Stimulated activated CD4-positive, alpha-beta T cell treated with anti-CD3 and anti-CD28 coated beads, Interleukin-4, amount 100 ng/mL, for 1 hour (primary cell): ENCODE data around the gene KCTD13.
"Not testable (repeated sequence)": the region's sequence is repeated elsewhere in the genome, so short reads cannot be mapped to it uniquely, and the experiment has no call there.

Experiments
- DNase-seq: peaks from one replicate; pipeline ENCODE4 v3.0.0-alpha.2; 2020

Gene KCTD13

GRCh38 chr16:29877266-29877961 lies 48.6 kb downstream of the KCTD13 start:
- peak; percentile 56 for DNase-seq

- DNase-seq = peak; percentile 51
Observed at GRCh38 chr16:29876594-29877249, 49.3 kb downstream of the KCTD13 start.

- no peak for DNase-seq
Observed at GRCh38 chr16:29876217-29876593, 49.8 kb downstream of the KCTD13 start.

- no peak for DNase-seq
Observed at GRCh38 chr16:29875206-29875605, 50.8 kb downstream of the KCTD13 start.

GRCh38 chr16:29873319-29873718 lies 52.7 kb downstream of the KCTD13 start:
- no peak for DNase-seq

GRCh38 chr16:29871822-29872546 lies 54.0 kb downstream of the KCTD13 start:
- DNase-seq = no peak

GRCh38 chr16:29869067-29869466 lies 57.0 kb downstream of the KCTD13 start:
- not testable (repeated sequence) for DNase-seq

- DNase-seq = no peak
Observed at GRCh38 chr16:29868396-29869009, 57.5 kb downstream of the KCTD13 start.

GRCh38 chr16:29864205-29864604 lies 61.8 kb downstream of the KCTD13 start:
- no peak for DNase-seq

- DNase-seq = no peak
Observed at GRCh38 chr16:29863669-29863984, 62.4 kb downstream of the KCTD13 start.

- peak; percentile 90 for DNase-seq
Observed at GRCh38 chr16:29862884-29863668, 63.0 kb downstream of the KCTD13 start, which contains the start of gene CDIPT. CDIPT (minus strand) TSS chr16:29863226; CDS start chr16:29862857, 369 bp downstream.

GRCh38 chr16:29862383-29862883 lies 63.6 kb downstream of the KCTD13 start:
- peak; percentile 7 for DNase-seq

GRCh38 chr16:29860218-29860617 lies 65.8 kb downstream of the KCTD13 start:
- no peak for DNase-seq

GRCh38 chr16:29858974-29859373 lies 67.1 kb downstream of the KCTD13 start:
- no peak for DNase-seq

GRCh38 chr16:29858149-29858849 lies 67.7 kb downstream of the KCTD13 start:
- no peak for DNase-seq

GRCh38 chr16:29857133-29857760 lies 68.8 kb downstream of the KCTD13 start:
- DNase-seq = no peak
